HG03159 (cell line): ENCODE results near the gene RPS16.

Experiments
- ATAC-seq: cut with Tn5 transposase; IDR thresholded peaks from one replicate; pipeline ENCODE4 v1.9.1; 2021; ENCODE audit warnings: mild to moderate bottlenecking, moderate library complexity; ENCODE audit not compliant: unreplicated experiment

RPS16 gene

GRCh38 chr19:39390451-39390750 is 45.3 kb downstream of the RPS16 start:
- no peak for ATAC-seq

- no peak for ATAC-seq
Observed at GRCh38 chr19:39389631-39390414, 45.9 kb downstream of the RPS16 start.

GRCh38 chr19:39388657-39389056 is 47.1 kb downstream of the RPS16 start:
- ATAC-seq = no peak

- no peak for ATAC-seq
Observed at GRCh38 chr19:39386557-39386956, 49.2 kb downstream of the RPS16 start.

- no peak for ATAC-seq
Observed at GRCh38 chr19:39385629-39386411, 49.9 kb downstream of the RPS16 start.

GRCh38 chr19:39384839-39385568 is 50.7 kb downstream of the RPS16 start:
- no peak for ATAC-seq
